DMS53 treated with DMSO at 0.1 percent for 48 hours (cell line): ENCODE results near the gene ADAM8.
"Not testable (repeated sequence)": the region's sequence is repeated elsewhere in the genome, so short reads cannot be mapped to it uniquely, and the experiment has no call there.

Experiments
- DNase-seq: peaks from one replicate; lab custom pipeline; 2025; ENCODE audit not compliant: unreplicated experiment; lab: John Stamatoyannopoulos, UW

ADAM8 gene

DNA sequence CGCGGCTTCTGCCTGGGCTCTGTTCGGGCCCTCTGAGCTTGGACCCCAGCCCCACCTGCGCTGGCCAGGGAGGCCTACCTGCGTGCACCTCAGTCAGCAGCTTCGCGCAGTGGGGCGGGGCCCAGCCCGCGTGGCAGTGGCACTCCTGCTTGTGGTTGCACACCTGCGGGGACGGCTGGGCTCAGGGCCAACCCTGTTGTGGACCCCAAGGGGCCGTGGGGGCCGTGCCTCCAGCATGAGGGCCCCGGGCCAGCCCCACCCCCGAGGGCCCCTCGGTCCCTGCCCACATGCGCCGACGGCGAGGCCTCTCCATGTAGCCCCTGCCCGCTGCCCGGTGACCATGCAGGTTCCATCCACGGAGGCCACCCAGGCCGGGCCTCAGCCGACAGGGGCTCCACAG lies 7.3 kb downstream of the ADAM8 start:
- no peak for DNase-seq

DNA sequence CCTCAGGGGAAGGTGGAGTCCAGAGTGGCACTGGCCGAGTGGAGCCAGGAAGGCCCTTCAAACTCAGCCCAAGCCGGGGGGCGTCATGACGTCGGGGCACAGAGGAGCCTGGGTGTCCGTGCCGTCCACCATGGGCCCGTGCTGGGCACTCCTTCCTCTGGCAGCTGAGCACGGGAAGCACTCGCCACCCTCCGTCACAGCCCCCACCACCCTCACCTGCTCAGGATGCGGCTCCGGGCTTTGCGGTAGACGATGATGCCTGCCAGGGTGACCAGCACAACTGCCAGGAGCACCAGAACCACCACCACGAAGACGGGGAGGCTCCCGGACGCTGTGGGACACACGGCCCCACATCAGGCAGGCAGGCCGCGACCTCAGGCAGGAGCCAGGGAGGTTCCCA lies 8.1 kb downstream of the ADAM8 start:
- DNase-seq, result no peak

DNA sequence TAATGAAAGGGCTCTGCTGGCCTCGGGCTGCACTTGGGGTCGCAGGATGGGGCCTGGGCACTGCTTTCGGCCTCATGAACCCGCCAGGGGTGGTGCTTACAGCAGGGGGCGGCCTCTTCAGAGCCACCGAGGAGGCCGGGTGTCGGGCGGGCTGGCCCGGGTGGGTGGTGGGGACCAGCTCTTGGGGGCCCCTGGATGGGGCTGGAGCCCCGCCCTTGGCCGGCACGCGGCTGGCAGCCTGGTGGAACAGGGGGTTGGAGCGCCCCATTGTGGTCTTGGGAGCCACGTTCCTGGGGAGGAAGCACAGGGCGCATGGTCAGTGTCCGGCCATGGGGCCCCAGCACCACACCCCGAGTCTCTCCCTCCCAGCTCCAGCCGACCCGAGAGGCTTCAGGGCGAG lies 8.8 kb downstream of the ADAM8 start:
- DNase-seq, result no peak

DNA sequence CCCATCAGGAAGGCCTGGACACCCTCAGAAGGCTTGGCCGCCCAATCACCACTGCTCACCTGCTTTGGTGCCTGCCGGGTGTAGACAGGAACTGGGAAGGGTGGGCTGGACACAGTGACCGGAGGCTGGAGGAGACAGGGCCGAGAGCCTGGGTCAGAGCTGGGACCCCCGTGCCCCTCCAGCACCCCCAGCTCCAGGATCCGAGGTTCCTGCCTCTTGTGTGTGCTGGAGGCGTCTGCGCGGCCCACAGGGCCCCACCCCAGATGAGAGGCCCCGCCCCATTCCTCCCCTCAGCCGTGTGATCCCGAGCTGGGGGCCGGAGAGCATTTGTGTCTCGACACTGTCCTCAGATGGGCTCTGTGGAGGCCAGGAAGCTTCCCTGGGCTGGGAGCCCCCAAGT lies 9.4 kb downstream of the ADAM8 start:
- no peak for DNase-seq

DNA sequence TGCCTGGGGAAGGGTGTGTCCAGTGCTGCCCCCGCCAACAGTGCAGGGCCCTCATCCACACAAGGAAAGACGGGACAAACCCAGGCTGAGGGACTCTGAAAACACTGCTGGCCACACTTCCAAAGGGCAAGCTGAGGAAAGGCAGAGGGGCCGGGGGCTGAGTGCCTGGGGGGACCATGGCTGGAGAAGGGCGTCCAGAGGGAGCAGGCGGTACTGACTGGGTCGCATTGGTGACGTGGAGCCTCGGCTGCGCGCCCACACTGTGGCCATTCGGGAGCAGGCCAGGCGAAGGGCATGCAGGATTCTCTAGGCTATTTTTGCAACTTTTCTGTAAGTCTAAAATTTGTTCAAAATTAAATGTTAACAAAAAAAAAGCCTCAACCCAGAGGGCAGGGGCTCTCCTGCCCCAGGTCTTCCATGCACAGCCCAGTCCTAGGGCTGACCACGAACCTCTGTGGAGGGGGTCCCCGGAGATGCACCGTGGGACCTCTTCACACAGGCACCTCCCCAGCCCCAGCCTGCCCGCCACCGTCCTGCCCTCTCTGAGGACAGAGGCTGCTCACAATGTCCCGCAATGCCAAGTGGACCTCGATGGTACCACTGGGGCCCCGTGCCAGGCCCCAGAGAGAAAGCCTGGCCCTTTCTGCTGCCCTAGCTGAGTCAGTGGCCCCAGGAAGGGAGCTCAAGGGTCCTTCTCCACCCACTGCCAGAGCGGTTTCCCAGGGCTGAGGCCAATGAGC lies 10.4 kb downstream of the ADAM8 start:
- no peak for DNase-seq

DNA sequence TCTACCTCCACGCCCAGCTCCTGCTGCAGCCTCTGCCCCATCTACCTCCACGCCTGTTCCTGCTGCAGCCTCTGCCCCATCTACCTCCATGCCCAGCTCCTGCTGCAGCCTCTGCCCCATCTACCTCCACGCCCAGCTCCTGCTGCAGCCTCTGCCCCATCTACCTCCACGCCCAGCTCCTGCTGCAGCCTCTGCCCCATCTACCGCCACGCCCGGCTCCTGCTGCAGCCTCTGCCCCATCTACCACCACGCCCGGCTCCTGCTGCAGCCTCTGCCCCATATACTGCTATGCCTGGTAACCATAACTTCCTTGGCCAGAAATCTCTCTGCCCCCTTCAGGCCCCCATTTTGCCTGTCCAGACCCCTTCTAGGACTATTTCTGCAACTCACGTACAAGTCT lies 11.6 kb downstream of the ADAM8 start:
- not testable (repeated sequence) for DNase-seq

DNA sequence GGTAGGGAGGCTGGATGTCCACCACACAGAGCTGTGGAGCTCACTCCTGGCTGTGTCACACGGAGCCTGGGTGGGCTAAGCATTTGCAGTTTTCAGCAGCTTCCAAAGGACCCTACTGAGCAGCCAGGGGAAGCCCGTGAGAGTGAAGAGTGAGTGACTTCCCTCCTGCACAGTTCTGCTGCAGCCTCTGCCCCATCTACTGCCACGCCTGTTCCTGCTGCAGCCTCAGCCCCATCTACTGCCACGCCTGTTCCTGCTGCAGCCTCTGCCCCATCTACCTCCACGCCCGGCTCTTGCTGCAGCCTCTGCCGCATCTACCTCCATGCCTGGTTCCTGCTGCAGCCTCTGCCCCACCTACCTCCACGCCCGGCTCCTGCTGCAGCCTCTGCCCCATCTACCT lies 12.2 kb downstream of the ADAM8 start:
- no peak for DNase-seq

DNA sequence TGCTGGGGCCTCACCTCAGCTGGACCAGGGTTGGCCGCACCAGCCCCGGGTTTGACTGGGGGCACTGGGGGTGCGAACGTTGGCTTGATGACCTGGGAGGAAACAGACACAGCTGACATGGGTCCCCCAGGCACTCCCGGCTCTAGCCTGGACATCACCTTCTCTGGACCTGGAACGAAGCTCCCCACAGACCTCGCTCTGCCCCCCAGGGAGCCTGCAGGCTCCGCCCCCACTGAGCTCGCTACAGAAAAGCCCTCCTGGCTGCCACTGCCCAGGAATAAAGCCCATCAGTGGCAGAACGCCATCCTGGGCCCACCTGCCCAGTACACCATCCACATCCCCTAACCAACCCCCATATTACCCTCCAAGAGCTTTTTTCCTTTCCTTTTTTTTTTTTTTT lies 13.0 kb downstream of the ADAM8 start:
- DNase-seq, result no peak

DNA sequence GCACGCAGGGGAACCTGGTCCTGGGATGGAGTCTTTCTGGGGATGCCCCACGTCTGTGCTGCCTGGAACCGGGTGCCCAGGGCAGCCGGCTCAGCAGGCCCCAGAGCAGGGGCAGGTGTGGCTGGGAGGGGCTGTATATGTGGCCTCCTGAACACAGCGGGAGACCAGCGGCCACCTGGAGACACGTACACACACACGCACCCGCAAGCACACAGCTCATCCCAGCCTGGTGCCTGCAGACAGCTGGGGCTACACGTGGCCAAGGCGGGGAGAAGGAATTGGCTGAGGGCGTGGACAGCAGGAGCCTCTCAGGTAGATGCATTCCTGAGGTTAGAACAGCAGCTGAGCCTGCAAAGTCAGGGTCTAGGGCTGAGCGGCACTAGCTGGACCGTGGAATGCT lies 14.0 kb downstream of the ADAM8 start:
- DNase-seq, result peak; percentile 23

DNA sequence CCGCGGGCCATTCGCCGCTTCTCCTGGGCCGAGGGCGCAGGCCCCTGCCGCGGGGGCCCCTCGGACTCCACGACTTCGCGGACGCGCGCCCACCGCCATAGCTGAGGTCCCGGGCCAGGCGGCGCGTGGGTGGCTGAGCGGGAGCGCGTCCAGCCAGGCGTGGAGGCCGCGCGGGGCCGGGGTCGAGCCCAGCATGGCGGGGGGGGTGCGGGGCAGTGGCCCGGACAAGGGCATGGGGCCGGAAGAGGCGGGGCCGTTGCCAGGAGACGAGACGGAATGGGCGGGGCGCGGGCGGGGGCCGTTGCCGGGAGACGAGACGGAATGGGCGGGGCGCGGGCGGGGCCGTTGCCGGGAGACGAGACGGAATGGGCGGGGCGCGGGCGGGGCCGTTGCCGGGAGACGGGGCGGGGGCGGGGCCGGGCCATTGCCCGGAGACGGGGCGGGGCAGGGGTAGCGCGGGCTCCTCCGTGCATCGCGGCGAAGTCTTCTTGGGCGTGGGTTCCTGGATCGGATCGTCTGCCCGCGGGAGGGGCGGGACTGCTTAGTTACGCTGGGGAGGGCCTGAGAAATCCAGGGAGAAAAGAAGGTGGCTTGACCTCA lies 14.8 kb downstream of the ADAM8 start:
- DNase-seq, result peak; percentile 53

DNA sequence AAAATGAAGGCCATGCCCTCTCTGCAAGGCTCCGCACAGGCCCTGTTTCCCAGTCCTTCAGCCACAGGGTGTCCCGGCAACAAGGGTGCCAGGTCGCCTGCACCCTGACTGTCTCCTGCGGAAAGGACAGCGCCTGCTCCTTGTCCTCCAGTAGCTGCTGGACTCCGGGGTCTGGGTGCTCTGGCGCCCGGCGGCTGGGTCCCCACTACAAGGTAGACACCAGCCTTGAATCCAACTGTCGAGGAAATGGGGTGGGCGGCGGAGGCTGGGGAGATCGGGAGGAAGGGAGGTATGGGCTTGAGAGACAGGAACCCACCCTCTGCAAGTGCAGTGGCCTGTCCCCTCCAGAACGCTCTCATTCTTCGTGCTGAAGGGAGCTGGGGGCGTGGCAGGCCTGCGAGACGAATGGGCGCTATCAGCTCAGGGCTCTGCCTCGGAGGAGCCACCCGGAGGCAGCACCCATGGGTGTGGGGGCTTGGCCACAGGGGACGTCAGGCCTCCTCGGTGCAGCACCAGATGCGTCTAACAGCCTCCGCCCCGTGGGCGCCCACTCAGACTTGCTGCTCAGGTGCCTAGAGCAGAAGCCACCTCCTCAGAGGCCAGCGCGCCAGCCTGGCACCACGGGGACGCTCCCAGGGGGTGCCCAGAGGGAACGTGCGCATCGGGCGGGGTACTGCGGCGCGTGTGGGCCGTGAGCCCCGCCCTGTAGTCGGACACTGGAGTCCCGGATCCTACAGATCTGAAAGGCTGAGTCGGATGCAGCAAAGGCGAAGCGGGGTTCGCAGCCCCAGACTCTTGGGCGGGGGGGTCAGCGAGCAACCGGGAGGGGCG lies 15.6 kb downstream of the ADAM8 start:
- DNase-seq, result no peak

DNA sequence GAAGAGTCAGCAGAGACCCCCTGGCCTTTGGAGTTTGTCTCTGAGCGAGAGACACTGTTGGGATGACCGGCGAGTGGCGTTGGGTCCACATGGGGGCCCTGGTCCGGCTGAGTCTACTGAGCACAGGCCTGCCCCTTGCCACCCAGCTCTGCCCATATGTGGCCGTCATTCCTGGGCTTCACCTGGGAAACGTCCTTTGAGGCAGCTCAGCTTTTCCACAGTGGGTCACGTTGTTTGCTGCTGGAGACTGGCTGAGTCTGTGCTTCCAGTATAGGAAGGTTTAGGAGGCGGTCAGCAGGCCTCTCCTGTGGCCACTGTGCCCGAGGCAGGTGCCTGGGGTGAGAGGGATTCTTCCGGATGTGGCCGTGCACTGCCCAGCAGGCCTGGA lies 17.1 kb downstream of the ADAM8 start:
- DNase-seq, result no peak

DNA sequence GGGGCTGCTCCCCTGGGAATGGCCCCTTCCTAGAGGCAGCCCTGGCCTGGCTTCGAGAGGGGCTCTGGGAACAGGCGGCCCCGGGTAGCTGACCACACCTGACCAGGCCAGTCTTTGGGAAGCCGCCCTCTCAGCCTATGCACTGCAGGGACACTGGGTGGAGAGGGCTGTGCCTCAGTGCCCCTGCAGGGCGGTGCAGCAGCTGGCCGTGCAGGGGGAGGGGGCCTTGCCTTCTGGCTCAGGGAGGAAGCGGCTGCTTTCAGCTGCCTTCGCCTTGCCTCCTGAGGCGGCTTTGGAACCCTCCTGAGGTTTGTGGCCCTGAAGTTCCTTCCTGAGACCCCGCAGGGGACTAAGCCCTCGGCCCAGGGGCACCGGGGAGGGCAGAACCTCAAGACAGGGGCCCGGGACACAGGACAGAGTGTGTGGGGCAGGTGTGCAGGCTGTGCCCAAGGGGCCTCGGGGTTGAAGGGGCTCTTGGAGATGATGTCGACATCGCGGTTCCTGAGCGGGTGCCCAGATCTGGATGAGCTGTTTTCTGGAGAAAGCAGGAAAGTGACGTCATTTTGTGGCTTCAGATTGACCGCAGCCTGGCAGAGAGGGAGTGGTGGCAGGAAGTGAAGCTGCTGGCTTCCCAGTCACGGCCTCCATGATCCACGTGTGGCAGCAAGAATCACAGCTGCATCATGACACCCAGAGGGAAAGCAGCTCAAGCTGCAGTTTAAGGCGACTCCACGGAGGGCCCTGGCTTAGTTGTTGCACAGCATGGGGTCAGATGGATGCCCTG lies 17.7 kb downstream of the ADAM8 start:
- DNase-seq, result no peak

DNA sequence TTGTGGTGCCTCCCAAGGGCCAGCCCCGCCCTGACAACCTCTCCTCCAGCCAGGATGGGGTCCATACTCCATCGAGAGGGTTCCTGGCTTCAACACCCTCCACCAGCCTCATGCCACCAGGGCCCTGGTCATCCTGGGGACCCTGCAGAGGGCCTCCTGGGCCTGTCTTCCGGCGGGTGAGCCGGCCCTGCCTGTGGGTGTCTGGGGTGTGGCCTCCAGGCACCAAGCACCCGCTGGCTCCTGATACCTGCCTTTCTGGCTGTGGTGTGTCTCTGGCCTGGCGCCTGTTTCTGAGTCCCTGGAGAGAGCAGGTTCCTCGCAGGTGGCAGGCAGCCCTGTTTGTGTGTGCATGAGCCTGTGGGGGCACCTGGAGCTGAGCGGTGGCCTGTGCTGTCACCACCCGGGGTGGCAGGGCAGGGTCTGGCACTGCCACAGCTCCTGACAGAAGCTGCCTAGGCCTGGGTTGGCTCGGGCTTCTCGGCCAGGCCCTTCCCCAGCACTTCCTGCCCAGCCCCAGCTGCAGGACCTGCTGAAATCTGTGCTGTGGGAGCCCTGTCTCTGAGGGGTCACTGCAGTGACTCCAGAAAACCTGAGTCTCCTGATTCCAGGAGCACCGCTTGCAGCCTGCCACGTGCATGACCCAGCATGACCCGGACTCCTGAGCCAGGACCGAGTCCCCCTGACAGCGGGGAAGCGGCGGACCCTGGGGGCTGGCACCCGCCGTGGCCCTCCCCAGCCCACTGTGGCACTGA lies 18.4 kb downstream of the ADAM8 start:
- DNase-seq, result no peak

DNA sequence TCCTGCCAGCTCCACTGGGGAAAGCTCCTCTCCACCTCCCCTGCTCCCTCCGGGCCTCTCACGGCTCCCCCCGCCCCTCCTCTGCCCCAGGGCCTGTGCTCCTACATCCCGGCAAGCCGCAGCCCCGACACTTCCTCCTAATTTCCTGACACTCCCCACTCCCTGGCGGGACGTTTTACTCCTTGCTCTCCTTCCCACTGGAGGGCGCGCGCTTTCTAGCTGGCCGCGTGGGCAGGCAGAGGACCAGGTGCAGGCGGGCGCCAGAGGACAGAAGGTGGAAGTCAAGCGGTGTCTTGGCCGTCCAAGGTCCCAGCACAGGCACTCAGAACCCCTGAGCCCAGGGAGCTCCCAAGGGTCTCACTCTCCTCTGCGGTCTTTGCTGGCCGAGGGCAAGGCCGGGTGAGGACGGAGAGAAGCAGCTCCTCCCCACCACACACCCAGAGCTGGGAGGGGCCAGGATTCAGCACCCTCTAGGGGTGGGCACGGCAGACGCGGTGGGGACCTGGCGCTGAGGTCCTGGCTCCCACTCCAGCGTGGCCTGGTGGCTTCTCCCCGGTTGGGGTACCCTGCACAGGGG lies 19.1 kb downstream of the ADAM8 start:
- peak; percentile 15 for DNase-seq

DNA sequence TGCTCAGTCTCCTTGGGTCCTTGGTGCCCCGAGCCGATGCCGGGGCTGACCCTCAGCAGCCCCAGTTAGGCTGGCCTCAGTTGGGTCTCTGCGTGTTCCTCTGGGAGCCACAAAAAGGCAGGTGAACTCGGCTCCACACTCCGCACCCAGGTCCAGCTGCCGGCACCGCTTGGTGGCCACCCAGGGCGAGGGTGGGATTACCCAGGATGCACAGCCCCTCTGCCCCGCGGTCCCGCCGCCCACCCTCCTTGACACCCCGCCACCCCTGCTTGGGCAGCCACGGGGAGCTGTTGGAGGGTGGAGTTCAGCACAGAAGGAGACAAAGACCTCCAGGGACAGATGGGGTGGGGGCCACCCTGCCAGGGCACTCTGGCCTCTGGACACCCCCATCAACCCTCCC lies 21.3 kb downstream of the ADAM8 start:
- no peak for DNase-seq

DNA sequence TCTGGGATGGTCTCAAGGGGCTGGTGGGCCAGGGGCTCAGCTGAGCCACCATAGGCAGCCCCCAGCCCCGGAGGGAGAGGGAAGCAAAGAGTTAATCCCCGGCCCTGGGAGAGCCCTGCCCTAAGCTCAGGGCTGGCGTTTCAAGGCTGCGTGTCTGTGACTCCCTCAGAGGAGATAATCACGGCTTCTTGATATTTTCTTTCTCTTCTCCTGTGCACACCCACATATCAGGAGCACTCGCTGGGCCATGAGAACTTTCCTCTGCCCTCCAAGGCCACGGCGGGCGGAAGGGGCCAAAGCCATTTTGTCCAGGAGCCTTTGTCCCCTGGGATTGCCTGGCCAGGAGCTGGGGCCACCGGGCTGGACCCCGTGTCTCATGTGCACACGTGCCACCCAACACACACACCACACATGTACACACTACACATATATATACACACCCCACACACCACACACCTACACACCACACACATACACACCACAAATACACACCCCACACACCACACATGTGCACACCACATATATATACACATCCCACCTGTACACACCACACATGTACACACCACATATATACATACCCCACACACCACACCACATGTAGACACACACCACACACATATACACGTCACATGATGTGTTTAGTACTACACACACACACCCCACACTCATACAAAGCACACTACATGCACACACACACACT lies 22.1 kb downstream of the ADAM8 start:
- no peak for DNase-seq

DNA sequence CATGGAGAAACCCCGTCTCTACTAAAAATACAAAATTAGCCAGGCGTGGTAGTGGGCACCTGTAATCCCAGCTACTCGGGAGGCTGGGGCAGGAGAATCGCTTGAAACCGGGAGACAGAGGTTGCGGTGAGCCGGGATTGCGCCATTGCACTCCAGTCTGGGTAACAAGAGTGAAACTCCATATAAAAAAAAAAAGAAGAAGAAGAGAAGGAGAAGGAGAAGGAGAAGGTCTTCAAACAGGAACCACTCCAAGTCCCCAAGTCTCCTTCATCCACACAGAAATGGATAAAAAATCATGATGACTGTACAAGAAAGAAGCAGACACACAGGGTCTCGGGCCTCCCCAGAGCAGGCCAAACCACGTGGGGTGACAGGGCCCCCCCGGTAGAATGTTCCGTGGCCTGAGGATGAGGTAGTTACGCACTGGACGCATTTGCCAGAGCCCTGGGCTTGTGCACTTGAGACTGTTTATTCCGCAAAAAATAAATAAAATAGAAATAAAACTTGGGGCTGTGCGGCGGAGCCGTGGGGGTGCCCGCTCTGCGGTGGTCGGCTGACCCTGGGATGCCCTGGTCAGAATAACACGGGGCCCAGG lies 23.2 kb downstream of the ADAM8 start:
- no peak for DNase-seq

DNA sequence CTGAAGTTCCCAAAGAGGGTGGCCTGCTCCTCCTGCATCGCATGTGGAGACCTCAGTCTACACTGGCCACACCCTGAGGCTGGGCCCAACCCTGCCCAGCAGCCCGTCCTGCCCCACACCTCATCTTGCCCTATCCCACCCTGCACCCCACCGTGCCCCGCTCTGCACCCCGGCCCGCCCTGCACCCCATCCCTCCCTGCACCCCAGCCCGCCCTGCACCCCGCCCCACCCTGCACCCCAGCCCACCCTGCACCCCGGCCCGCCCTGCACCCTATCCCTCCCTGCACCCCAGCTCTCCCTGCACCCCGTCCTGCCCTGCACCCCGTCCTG lies 24.5 kb downstream of the ADAM8 start:
- DNase-seq, result no peak
